Measurements from ENCODE around the gene LRRC8D.
"Not testable (repeated sequence)": the region's sequence is repeated elsewhere in the genome, so short reads cannot be mapped to it uniquely, and the experiment has no call there.

LRRC8D gene

GRCh38 chr1:89918794-89919155 lies 97.9 kb downstream of the LRRC8D start:
- no peak for DNase-seq

- no peak for DNase-seq
Measured at GRCh38 chr1:89919174-89919573, 98.3 kb downstream of the LRRC8D start.

GRCh38 chr1:89922911-89923310 lies 102.1 kb downstream of the LRRC8D start:
- no peak for DNase-seq

- DNase-seq, result no peak
Measured at GRCh38 chr1:89923517-89923916, 102.7 kb downstream of the LRRC8D start.

GRCh38 chr1:89924075-89924474 lies 103.2 kb downstream of the LRRC8D start:
- not testable (repeated sequence) for DNase-seq

- DNase-seq, result no peak
Measured at GRCh38 chr1:89927049-89927448, 106.2 kb downstream of the LRRC8D start.

GRCh38 chr1:89927478-89927877 lies 106.6 kb downstream of the LRRC8D start:
- no peak for DNase-seq

- DNase-seq, result no peak
Measured at GRCh38 chr1:89928506-89928905, 107.7 kb downstream of the LRRC8D start.

- no peak for DNase-seq
Measured at GRCh38 chr1:89929467-89930063, 108.7 kb downstream of the LRRC8D start.

GRCh38 chr1:89930579-89930978 lies 109.7 kb downstream of the LRRC8D start:
- DNase-seq, result no peak

GRCh38 chr1:89931964-89932363 lies 111.1 kb downstream of the LRRC8D start:
- DNase-seq, result no peak

- DNase-seq, result no peak
Measured at GRCh38 chr1:89932598-89933364, 111.9 kb downstream of the LRRC8D start.

GRCh38 chr1:89934461-89934860 lies 113.6 kb downstream of the LRRC8D start:
- no peak for DNase-seq

- DNase-seq, result no peak
Measured at GRCh38 chr1:89935235-89935634, 114.4 kb downstream of the LRRC8D start.

- no peak for DNase-seq
Measured at GRCh38 chr1:89936694-89937093, 115.9 kb downstream of the LRRC8D start.

GRCh38 chr1:89938171-89939055 lies 117.6 kb downstream of the LRRC8D start:
- DNase-seq, result no peak

GRCh38 chr1:89939059-89939570 lies 118.3 kb downstream of the LRRC8D start:
- DNase-seq, result no peak

- no peak for DNase-seq
Measured at GRCh38 chr1:89939693-89940438, 119.0 kb downstream of the LRRC8D start.

GRCh38 chr1:89941110-89941766 lies 120.4 kb downstream of the LRRC8D start:
- peak; percentile 19 for DNase-seq

GRCh38 chr1:89942014-89942413 lies 121.2 kb downstream of the LRRC8D start:
- no peak for DNase-seq

GRCh38 chr1:89942825-89943658 lies 122.2 kb downstream of the LRRC8D start:
- DNase-seq, result no peak

All from CD4-positive, alpha-beta T cell treated with Interleukin-10 for 1 hour (primary cell).